HepG2 (cell line): ENCODE data around the gene VPS26B.

ENCODE experiments used
- FIP1L1 ChIP-seq: fragments of 200-400 bp; formaldehyde crosslinking; IDR thresholded peaks from 2 replicates; pipeline ENCODE4 v1.6.1; 2018; ENCODE audit warnings: low read depth, mild to moderate bottlenecking, low read length, moderate library complexity, borderline replicate concordance; ENCODE audit not compliant: insufficient read depth
- KDM1A ChIP-seq: IDR thresholded peaks from 2 replicates; pipeline ENCODE4 v1.6.1; 2016; ENCODE audit warnings: missing compliant biosample characterization
- MAFK ChIP-seq, 2 experiments: IDR thresholded peaks in 1 of 2; conservative IDR thresholded peaks in 1 of 2; 2 replicates each; pipeline ENCODE4 v1.6.1; 2011; ENCODE audit warnings: improper control_type of control experiment in 2 of 2, low read length in 2 of 2
- ZNF777 ChIP-seq: sonication (generic); formaldehyde crosslinking; IDR thresholded peaks from 2 replicates; pipeline ENCODE4 v1.4.0; 2020; ENCODE audit warnings: missing genetic modification reagents
- TF ChIP-seq, protein P1 (sequence below): IDR thresholded peaks from 2 replicates; pipeline ENCODE4 v1.6.1; 2012; ENCODE audit warnings: low read depth, low read length, improper control_type of control experiment
- TF ChIP-seq, protein P2 (sequence below): sonication (generic); formaldehyde crosslinking; IDR thresholded peaks from 2 replicates; pipeline ENCODE4 v1.4.0; 2020; ENCODE audit warnings: missing genetic modification reagents
- TF ChIP-seq, protein P3 (sequence below): sonication (generic); formaldehyde crosslinking; IDR thresholded peaks from 2 replicates; pipeline ENCODE4 v1.9.0; 2021; ENCODE audit warnings: missing genetic modification reagents, borderline replicate concordance
- TF ChIP-seq, protein P4 (sequence below): conservative IDR thresholded peaks from 2 replicates; pipeline ENCODE4 v1.6.1; 2018; ENCODE audit warnings: missing genetic modification reagents
- TF ChIP-seq, protein P5 (sequence below): sonication (generic); formaldehyde crosslinking; IDR thresholded peaks from 2 replicates; pipeline ENCODE4 v1.5.0; 2020; ENCODE audit warnings: mild to moderate bottlenecking, missing genetic modification reagents, moderate library complexity
- TF ChIP-seq, protein P6 (sequence below): sonication (generic); formaldehyde crosslinking; IDR thresholded peaks from 2 replicates; pipeline ENCODE4 v1.8.0; 2022; ENCODE audit warnings: missing genetic modification reagents, low read depth, mild to moderate bottlenecking, borderline replicate concordance

DNA sequence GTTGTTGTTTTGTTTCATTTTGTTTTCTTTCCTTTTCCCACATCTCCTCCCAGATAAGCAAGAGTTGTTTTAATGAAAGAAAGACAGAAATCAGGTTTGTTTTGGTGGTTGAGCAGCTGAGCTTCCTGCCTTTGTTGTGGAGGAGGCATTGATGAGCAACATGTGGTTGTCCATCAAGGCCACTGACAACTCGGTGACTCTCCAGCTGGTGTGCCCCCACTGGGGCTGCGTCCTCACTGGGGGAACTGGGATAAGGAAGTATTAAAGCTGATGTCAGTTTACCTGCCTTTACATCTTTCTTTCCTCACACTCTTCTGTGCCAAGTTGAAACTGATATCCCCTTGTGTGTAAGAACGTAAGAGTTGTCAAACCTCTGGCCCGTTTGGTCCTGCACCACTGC, 5.9 kb downstream of the VPS26B start:
- TF ChIP-seq, protein P1, sequence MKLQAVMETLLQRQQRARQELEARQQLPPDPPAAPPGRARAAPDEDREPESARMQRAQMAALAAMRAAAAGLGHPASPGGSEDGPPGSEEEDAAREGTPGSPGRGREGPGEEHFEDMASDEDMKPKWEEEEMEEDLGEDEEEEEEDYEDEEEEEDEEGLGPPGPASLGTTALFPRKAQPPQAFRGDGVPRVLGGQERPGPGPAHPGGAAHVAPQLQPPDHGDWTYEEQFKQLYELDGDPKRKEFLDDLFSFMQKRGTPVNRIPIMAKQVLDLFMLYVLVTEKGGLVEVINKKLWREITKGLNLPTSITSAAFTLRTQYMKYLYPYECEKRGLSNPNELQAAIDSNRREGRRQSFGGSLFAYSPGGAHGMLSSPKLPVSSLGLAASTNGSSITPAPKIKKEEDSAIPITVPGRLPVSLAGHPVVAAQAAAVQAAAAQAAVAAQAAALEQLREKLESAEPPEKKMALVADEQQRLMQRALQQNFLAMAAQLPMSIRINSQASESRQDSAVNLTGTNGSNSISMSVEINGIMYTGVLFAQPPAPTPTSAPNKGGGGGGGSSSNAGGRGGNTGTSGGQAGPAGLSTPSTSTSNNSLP, result no peak
- TF ChIP-seq, protein P2, sequence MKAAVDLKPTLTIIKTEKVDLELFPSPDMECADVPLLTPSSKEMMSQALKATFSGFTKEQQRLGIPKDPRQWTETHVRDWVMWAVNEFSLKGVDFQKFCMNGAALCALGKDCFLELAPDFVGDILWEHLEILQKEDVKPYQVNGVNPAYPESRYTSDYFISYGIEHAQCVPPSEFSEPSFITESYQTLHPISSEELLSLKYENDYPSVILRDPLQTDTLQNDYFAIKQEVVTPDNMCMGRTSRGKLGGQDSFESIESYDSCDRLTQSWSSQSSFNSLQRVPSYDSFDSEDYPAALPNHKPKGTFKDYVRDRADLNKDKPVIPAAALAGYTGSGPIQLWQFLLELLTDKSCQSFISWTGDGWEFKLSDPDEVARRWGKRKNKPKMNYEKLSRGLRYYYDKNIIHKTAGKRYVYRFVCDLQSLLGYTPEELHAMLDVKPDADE (CRISPR knock-in tag), result no peak
- TF ChIP-seq, protein P3, sequence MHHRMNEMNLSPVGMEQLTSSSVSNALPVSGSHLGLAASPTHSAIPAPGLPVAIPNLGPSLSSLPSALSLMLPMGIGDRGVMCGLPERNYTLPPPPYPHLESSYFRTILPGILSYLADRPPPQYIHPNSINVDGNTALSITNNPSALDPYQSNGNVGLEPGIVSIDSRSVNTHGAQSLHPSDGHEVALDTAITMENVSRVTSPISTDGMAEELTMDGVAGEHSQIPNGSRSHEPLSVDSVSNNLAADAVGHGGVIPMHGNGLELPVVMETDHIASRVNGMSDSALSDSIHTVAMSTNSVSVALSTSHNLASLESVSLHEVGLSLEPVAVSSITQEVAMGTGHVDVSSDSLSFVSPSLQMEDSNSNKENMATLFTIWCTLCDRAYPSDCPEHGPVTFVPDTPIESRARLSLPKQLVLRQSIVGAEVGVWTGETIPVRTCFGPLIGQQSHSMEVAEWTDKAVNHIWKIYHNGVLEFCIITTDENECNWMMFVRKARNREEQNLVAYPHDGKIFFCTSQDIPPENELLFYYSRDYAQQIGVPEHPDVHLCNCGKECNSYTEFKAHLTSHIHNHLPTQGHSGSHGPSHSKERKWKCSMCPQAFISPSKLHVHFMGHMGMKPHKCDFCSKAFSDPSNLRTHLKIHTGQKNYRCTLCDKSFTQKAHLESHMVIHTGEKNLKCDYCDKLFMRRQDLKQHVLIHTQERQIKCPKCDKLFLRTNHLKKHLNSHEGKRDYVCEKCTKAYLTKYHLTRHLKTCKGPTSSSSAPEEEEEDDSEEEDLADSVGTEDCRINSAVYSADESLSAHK, result no peak
- TF ChIP-seq FIP1L1 (no peak), MAFK (conservative IDR thresholded peaks at IDR 0.05 in 1 of 2, IDR thresholded peaks at IDR 0.05 in 1 of 2; ENCODE audit: low read length in 2 of 2) (no peak), ZNF777 (CRISPR knock-in tag) (no peak), KDM1A (CRISPR knock-in tag) (no peak)
- TF ChIP-seq, protein P4, sequence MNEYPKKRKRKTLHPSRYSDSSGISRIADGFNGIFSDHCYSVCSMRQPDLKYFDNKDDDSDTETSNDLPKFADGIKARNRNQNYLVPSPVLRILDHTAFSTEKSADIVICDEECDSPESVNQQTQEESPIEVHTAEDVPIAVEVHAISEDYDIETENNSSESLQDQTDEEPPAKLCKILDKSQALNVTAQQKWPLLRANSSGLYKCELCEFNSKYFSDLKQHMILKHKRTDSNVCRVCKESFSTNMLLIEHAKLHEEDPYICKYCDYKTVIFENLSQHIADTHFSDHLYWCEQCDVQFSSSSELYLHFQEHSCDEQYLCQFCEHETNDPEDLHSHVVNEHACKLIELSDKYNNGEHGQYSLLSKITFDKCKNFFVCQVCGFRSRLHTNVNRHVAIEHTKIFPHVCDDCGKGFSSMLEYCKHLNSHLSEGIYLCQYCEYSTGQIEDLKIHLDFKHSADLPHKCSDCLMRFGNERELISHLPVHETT (CRISPR knock-in tag), result no peak
- TF ChIP-seq, protein P5, sequence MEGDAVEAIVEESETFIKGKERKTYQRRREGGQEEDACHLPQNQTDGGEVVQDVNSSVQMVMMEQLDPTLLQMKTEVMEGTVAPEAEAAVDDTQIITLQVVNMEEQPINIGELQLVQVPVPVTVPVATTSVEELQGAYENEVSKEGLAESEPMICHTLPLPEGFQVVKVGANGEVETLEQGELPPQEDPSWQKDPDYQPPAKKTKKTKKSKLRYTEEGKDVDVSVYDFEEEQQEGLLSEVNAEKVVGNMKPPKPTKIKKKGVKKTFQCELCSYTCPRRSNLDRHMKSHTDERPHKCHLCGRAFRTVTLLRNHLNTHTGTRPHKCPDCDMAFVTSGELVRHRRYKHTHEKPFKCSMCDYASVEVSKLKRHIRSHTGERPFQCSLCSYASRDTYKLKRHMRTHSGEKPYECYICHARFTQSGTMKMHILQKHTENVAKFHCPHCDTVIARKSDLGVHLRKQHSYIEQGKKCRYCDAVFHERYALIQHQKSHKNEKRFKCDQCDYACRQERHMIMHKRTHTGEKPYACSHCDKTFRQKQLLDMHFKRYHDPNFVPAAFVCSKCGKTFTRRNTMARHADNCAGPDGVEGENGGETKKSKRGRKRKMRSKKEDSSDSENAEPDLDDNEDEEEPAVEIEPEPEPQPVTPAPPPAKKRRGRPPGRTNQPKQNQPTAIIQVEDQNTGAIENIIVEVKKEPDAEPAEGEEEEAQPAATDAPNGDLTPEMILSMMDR, result no peak
- TF ChIP-seq, protein P6, sequence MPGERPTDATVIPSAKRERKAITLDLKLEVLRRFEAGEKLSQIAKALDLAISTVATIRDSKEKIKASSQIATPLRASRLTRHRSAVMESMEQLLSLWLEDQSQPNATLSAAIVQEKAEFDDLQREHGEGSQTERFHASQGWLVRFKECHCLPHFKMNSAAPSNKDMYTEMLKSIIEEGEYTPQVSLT (CRISPR knock-in tag), result no peak
